ENCODE measurements around the gene AK1.
"Not testable (repeated sequence)": the region's sequence is repeated elsewhere in the genome, so short reads cannot be mapped to it uniquely, and the experiment has no call there.

Gene AK1

GRCh38 chr9:127884427-127884911 lies 7.0 kb upstream of the AK1 start:
- DNase-seq (ENCODE audit: low read depth), result no peak

DNA sequence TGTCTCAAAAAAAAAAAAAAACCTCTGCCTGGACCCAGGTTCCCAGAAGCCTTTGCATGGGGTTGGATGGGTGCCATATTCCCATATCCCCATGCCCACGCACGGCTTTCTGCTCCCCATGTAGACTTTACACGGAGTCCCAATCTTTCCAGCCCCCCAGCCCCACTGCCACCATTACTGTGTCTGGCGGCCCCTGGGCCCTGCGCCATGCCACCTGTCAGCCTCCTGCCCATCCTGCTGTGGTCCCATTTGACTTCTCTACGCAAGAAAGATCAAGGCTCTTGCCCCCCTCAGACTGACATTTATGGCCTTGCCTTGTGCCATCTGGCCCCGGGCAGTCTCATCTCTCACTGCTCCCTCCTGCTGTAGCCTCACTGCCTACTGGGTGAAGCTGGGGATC lies 6.5 kb upstream of the AK1 start:
- no peak for DNase-seq (ENCODE audit: low read depth)

DNA sequence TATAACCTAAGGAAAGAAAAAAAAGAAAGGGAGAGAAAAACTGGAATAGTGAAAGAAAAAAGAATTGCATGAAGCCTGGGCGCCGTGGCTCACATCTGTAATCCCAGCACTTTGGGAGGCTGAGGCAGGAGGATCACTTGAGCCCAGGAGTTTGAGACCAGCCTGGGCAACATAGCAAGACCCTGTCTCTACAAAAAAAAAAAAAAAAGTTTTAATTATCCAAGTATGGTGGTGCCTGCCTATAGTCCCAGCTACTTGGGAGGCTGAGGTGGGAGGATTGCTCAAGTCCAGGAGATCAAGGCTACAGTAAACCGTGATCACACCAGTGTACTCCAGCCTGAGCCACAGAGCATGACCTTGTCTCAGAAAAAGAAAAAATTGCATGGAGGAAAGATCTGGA lies 4.2 kb upstream of the AK1 start:
- DNase-seq (ENCODE audit: low read depth), result not testable (repeated sequence)

DNA sequence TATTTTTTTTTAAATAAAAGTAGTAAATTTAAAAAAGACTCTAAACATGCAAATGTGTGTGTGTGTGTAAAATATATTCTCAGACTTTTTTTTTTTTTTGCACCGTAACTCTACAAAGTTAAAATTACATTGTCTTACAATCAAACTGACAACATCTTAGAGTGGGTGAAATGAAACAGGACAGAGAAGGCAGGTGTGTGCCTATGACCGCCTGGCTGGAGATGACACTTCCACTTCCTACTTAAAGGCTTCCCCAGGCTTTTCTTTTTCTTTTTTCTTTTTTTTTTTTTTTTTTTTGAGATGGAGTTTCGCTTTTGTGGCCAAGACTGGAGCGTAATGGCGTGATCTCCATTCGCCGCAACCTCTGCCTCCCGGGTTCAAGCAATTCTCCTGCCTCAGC lies 2.7 kb upstream of the AK1 start:
- no peak for DNase-seq (ENCODE audit: low read depth)

DNA sequence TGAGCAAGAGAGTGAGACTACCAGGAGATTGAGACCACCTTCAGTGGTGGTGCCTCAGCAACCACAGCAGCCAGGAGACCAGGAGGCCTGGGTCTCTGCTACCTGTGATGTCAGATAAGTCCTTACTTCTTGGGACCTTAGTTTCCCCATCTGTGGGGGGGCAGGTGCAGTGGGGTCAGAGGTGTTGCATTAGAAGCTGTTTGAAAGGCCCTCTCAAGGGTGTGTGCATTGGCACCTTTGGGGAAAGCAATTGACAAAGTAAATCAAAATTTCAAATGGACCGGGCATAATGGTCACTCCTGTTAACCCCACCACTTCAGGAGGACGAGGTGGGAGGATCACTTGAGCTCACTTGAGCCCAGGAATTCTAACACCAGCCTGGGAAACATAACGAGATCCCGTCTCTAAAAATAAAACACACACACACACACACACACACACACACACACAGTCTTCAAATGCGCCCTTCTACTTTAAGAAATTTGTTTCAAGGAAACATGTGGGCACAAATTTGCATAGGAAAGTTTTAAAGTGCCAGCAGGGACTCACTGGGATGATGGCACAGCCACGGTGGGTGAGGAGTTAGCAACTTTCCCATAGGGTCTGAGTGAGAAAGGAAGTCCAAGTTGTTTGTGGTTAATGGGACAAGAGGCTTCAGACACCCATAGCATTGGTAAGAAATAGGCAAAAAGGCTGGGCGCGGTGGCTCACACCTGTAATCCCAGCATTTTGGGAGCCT lies 1.3 kb upstream of the AK1 start:
- no peak for DNase-seq (ENCODE audit: low read depth)

GRCh38 chr9:127878001-127878651 lies 651 bp upstream of the AK1 start:
- no peak for DNase-seq (ENCODE audit: low read depth)

DNA sequence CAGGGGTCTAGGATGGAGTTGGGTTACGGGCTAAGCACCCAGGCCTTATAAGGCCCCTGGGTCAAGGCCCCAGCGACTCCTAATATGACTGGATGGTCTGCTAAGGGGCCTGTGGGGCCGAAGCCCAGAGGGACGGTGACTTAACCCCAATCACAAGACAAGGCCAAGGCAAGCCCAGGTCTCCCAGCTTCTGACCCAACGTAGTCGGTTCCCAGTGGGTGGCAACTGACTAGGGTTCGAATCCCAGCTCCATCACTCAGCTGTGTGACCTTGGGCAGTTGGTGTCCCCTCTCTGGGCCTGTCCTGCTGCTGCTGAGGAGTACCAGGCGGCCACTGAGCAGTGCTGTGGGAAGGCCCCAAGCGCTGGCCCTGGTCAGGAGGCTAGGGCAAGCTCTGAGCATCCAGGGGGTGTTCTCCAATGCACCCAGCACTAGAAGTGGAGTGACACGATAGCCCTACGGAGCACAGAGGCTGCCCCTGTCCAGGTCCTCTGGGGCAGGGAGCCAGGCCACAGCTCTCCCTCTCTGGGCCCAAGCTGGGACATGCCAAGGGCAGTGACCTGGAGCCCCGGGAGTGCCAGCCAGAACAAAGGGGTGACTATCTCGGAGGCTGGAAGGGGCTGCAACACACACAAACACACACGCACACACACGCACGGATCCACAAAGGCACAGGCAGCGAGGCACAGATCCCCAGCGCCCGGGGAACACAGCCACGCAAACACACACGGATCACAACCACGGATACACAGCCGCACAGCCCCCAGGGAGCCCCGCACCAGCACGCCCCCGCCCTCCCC lies 512 bp downstream of the AK1 start:
- no peak for DNase-seq (ENCODE audit: low read depth)

DNA sequence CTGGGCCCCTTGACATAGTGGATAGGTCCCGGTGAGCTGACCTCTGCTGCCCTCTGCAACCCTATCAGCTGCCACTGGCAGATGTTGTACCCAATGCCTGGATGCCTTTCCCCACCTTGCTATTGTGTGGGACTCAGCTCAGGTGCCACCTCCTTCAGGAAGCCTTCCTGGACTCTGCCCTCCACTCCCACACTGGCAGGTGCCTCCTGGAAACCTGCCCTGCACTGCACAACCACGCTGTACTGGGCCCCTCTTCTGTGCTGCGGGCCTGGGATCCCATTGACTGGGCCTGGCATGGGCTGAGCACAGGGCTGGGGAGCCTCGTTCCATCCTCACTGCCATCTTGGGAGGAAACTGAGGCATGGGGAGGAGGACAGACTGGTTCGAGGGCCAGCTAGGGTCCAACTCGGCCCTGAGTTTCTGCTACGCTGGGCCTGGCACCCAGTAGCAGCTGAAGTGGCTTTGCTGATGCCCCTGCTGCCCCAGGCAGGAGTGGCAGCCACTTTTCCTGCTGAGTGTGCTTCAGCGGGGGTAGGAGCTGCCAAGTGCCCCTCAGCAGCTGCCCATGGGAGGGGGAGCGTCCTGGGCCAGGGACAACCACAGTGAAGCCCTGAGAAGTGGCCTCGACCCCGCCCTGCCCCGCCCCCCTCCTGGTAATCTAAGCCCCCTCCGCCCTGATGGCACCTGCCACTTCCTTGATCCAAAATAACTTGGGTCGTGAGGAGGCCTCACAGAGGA lies 1.3 kb downstream of the AK1 start:
- no peak for DNase-seq (ENCODE audit: low read depth)

GRCh38 chr9:127875306-127875966 lies 2.0 kb downstream of the AK1 start:
- no peak for DNase-seq (ENCODE audit: low read depth)

GRCh38 chr9:127874301-127875221 lies 2.9 kb downstream of the AK1 start:
- DNase-seq (ENCODE audit: low read depth), result no peak

DNA sequence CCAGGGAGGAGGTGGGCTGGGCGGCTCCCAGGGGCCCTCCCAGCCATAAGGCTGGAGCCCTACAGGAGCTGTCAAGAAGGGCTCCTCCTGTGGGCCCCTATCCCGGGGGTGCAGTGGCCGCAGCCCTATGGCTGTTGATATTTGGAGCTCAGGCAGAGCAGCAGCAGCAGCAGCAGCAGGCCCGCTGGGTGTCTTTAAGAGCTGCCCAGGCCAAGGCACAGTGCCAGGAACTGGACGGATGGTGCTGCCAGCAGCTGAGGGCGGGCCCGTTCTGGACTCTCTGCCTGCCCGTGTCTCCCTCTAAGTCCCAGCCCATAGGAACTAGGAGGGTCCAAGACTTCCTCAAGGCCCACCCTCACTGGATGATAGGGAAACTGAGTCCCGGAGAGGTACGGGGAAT lies 3.6 kb downstream of the AK1 start:
- no peak for DNase-seq (ENCODE audit: low read depth)

- no peak for DNase-seq (ENCODE audit: low read depth)
Measured at GRCh38 chr9:127873223-127873691, 4.2 kb downstream of the AK1 start.

- no peak for DNase-seq (ENCODE audit: low read depth)
Measured at GRCh38 chr9:127872369-127873222, 4.9 kb downstream of the AK1 start.

DNA sequence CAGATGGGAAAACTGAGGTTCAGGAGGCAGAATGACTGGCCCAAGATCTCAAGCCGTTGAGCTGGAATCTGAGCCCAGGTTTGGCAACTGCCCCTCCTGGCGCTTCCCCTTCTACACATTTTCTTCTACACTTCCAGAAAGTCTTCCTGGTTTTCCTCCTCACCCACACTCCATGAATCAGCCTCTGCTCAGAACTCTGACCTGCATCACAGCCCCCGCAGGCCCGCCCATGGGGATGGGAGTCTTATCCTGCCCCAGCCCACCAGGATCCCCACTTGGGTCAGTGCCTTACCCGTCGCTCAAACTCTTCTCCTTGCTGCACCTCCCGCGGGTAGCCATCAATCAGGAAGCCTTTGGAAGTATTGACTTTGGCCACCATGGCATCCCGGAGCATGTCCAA lies 5.9 kb downstream of the AK1 start:
- DNase-seq (ENCODE audit: low read depth), result no peak

DNA sequence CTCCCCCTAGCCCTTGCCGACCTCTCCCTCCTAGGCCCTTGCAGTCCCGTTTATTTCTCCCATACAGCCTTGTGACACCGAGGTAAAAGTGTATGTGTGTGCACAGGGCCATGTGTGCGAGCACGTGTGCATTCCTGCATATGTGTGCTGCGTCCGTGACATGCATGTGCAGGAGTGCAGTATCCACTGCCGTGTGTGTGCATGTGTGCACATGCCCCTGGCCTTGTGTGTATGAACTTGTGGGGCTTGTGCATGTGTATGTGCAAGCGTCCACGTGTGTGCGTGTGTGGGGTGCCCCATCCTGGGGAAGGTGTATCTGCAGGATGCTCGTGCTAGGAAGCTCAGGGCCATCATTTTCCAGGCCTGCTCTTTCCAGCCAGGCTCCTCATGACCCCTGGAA lies 6.6 kb downstream of the AK1 start:
- DNase-seq (ENCODE audit: low read depth), result no peak

- not testable (repeated sequence) for DNase-seq (ENCODE audit: low read depth)
Measured at GRCh38 chr9:127870153-127870491, 7.4 kb downstream of the AK1 start.

DNA sequence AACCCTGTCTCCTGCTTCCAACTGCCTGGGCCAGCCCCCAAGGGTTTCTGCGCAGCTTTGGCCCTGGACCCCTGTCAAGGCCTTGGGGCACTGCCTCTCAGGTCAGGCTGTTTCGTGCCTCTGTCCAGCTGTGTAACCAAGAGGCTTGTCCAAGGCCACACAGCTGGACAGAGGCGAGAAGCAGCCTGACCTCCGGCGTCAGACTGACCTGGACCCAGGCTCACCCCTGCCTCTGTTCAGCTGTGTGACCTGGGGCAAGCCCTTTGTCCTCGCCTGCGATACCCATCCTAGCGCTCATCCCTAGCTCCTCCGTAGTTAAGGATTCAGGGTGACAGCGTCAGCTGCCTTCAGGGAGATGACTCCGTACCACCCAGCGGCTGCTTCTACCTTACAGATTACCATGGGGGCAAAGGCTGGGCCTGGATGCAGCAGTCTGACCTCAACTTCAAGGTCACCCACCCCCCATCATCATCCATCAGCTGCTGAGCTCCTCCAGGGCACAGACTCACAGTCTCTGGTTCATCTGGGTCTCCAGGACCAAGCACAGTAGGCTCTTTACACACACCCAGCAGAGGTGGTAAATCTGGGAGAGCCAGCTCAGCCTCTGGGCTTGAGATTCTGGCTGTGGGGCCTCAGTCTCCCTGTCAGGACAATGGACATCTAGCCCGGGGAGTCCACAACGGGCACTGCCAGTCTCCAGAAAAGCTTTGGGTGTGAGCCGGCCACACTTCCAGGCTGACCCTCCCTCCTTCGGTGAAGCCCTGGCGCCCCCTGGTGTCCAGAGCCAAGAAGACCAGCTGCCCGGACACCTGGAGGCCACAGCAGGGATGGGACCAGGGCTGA lies 7.9 kb downstream of the AK1 start:
- DNase-seq (ENCODE audit: low read depth), result peak; percentile 57

DNA sequence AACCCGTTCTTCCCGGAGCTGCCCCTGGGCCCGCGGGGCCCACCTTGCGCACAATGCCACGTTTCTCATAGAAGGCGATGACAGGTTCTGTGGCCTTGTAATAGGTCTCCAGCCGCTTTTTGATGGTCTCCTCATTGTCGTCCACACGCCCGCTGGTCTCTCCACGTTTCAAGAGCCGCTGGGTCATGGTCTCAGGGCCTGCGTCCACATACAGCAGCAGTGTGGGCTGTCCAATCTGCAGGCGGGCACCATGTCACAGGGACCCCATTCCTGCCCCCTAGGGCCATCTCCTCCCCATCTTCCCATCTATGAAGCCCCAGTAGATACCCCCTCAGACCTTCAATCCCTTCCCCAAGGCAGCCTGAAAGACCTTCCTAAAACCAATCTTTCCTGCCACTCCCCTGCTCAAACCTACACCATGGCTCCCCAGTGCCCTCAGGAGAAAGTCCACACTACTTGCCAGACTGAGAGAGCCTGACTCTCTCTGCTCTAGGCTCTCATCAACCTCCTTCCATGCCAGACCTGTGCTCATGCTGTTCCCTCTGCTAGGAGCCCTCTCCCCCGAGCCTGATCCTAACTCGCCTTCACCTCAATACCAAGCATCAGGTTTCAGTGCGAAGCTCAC lies 9.1 kb downstream of the AK1 start:
- DNase-seq (ENCODE audit: low read depth), result no peak

All from activated T-helper 1 cell treated with Interleukin-2 at 50 U/mL for 16 hours (primary cell).